CD4-positive, alpha-beta T cell treated with Interleukin-2 at 100 ng/mL for 4 hours (primary cell): ENCODE results near the gene GALNT15.

Source experiments
- DNase-seq: peaks from one replicate; pipeline ENCODE4 v3.0.0-alpha.2; 2020; ENCODE audit warnings: low spot score

Gene GALNT15

GRCh38 chr3:16168211-16168610, 6.3 kb upstream of the GALNT15 start:
- DNase-seq: no peak

- no peak for DNase-seq
These were observed 3.5 kb upstream of the GALNT15 start for GRCh38 chr3:16171009-16171408.

GRCh38 chr3:16171825-16172224, 2.7 kb upstream of the GALNT15 start:
- DNase-seq: no peak

GRCh38 chr3:16173283-16174025, 1.0 kb upstream of the GALNT15 start:
- no peak for DNase-seq

GRCh38 chr3:16174026-16174355, 489 bp upstream of the GALNT15 start:
- no peak for DNase-seq

GRCh38 chr3:16174976-16175901, 759 bp downstream of the GALNT15 start:
- no peak for DNase-seq

- DNase-seq: no peak
These were observed 2.0 kb downstream of the GALNT15 start for GRCh38 chr3:16176391-16177030.

GRCh38 chr3:16177382-16177781, 2.9 kb downstream of the GALNT15 start:
- no peak for DNase-seq

- DNase-seq: peak; percentile 42
These were observed 3.6 kb downstream of the GALNT15 start for GRCh38 chr3:16177962-16178627.

- DNase-seq: no peak
These were observed 4.1 kb downstream of the GALNT15 start for GRCh38 chr3:16178628-16178988.

- no peak for DNase-seq
These were observed 4.8 kb downstream of the GALNT15 start for GRCh38 chr3:16179261-16179660.

- no peak for DNase-seq
These were observed 5.6 kb downstream of the GALNT15 start for GRCh38 chr3:16179771-16180736.

- no peak for DNase-seq
These were observed 6.3 kb downstream of the GALNT15 start for GRCh38 chr3:16180737-16181134.

GRCh38 chr3:16181361-16181760, 6.9 kb downstream of the GALNT15 start:
- DNase-seq: no peak

GRCh38 chr3:16182183-16182582, 7.7 kb downstream of the GALNT15 start:
- no peak for DNase-seq

- no peak for DNase-seq
These were observed 8.1 kb downstream of the GALNT15 start for GRCh38 chr3:16182612-16183011.

- no peak for DNase-seq
These were observed 8.6 kb downstream of the GALNT15 start for GRCh38 chr3:16183082-16183481.

- DNase-seq: no peak
These were observed 9.3 kb downstream of the GALNT15 start for GRCh38 chr3:16183601-16184270.

GRCh38 chr3:16186086-16186485, 11.6 kb downstream of the GALNT15 start:
- no peak for DNase-seq

- DNase-seq: no peak
These were observed 12.1 kb downstream of the GALNT15 start for GRCh38 chr3:16186565-16186964.
